ENCODE measurements around the gene FBXO47. TPM values are rescaled to one million over a fixed set of nuclear protein-coding genes. Genes with fewer than 3 reads are reported as not detected.

The FBXO47 gene, protein sequence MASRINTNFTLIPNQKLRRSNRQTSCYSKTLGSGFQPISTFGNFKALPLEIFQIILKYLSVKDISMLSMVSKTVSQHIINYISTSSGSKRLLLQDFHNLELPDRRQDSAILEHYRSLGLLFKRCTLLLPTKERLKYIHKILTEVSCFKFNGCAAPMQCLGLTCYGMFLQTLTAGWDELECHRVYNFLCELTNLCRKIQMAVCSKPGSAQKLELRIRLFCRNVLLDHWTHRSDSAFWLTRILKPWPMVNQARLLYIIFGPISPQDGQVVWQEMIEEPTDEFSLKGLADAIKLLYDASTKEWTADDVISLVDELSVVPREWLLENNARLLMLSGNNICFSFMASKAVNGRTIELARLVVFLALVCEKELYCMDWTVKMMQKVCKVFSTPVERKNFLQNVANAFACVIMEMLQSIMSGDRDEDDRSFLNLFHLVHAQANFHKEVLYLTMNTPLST
- total RNA-seq = not detected

DNA sequence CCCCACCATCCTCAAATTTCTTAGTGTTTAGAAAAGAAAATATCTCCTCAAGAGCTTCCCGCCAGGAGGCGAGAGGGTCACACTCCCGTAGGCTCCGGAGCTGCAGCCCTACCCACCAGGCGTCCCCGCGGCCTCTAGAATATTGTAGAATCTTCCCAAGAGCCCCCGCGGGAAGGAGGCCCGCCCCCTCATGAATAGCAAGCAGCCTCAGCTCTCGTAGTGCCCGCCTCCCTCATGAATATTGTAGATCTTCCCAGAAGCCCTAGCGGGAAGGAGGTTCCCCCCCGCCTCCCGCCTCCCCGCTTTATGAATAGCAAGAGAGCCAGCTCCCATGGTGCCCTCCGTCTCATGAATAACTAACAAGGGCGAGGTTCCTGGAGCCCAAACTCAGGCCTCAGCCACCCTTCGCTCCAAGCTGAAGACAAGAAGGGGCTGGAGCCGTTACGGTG, at the start of gene FBXO47:
Gene FBXO47, minus strand, starts transcription at position 114 of the 449 bp plus-strand sequence. CDS start 4,378 bp downstream, outside the sequence.
- peak; percentile 99 for ATAC-seq
- 6 to 7% methylated on average over 14 to 20 of the region's 21 CpGs for WGBS, 2 donors
- Histone ChIP-seq H3K27me3 (no peaks in the 10 kb centered on the region), H3K36me3 (replicated peaks in 1 of 2; ENCODE audit: insufficient read depth in 1 of 2, low read depth in 2 of 2) (no peaks in the 10 kb centered on the region), H3K27ac (peak within 1 kb of the TSS in 3 of 4 donors; percentile 39 to 59 (median 41)), H3K4me3 (no peak within 1 kb of the TSS), H3K9me3 (no peaks in the 10 kb centered on the region), H3K4me1 (peaks cover 13% of the 10 kb centered on the region)
- TF ChIP-seq, protein P1, sequence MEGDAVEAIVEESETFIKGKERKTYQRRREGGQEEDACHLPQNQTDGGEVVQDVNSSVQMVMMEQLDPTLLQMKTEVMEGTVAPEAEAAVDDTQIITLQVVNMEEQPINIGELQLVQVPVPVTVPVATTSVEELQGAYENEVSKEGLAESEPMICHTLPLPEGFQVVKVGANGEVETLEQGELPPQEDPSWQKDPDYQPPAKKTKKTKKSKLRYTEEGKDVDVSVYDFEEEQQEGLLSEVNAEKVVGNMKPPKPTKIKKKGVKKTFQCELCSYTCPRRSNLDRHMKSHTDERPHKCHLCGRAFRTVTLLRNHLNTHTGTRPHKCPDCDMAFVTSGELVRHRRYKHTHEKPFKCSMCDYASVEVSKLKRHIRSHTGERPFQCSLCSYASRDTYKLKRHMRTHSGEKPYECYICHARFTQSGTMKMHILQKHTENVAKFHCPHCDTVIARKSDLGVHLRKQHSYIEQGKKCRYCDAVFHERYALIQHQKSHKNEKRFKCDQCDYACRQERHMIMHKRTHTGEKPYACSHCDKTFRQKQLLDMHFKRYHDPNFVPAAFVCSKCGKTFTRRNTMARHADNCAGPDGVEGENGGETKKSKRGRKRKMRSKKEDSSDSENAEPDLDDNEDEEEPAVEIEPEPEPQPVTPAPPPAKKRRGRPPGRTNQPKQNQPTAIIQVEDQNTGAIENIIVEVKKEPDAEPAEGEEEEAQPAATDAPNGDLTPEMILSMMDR (IDR thresholded peaks at IDR 0.05) = peak in 3 of 7 experiments; percentile 20 to 33 (median 31)
- TF ChIP-seq POLR2A (IDR thresholded peaks at IDR 0.05) = peak in 2 of 3 donors; percentile 65 to 70
- DNase-seq = peak; percentile 91 to 97 (median 94)
- intact Hi-C loops (cut with DNase I) = no loop called here

DNA sequence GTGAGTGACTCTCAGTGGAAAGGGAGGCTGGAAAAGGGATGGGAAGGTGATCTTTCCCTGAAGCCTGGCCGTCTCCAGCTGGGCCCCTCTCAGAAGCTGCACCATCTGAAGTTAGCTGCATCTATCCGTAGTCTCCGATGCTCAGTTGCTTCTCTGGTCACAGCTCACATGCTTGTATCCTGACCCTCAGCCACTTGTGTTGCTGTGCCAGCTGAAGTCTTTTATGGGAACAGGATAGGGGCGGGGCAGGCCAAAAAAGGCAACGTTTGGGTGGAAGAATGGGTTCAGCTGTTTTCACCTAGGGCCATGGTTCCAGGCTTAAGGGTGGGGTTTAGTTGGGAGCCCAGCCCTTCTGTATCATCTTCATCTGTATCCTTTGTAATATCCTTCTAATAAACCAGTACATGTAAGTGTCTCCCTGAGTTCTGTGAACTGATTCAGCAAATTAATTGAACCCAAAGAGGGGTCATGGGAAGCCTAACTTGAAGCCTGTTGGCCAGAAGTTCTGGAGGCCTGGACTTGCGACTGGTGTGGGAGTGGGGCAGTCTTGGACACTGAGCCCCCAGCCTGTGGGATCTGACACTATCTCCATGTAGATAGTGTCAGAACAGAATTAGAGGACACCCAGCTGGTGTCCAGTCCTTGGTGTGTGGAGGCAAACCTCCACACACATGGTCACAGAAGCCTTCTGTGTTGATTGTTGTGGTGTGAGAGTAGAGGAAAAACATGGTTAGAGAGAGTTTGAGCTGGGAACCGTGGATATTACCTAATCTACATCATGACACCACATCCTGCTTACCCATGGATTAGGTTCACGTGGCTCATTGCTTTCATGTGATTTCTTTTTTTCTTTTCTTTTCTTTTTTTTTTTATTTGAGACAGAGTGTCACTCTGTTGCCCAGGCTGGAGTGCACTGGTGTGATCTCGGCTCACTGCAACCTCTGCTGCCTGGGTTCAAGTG, 49.3 kb upstream of the FBXO47 start:
- TF ChIP-seq, protein P1 (IDR thresholded peaks at IDR 0.05) = no peak
- no peak for TF ChIP-seq POLR2A (IDR thresholded peaks at IDR 0.05)
- intact Hi-C loops (cut with DNase I) = no loop called here
- Histone ChIP-seq H3K4me3 (no peak overlapping the region), H3K9me3 (no peaks in the 10 kb centered on the region), H3K4me1 (no peaks in the 10 kb centered on the region), H3K36me3 (replicated peaks in 1 of 2; ENCODE audit: insufficient read depth in 1 of 2, low read depth in 2 of 2) (no peaks in the 10 kb centered on the region), H3K27me3 (no peaks in the 10 kb centered on the region), H3K27ac (no peak overlapping the region)
- ATAC-seq = no peak
- DNase-seq = no peak
- 69% methylated on average over 9 of the region's 9 CpGs for WGBS, 2 donors

DNA sequence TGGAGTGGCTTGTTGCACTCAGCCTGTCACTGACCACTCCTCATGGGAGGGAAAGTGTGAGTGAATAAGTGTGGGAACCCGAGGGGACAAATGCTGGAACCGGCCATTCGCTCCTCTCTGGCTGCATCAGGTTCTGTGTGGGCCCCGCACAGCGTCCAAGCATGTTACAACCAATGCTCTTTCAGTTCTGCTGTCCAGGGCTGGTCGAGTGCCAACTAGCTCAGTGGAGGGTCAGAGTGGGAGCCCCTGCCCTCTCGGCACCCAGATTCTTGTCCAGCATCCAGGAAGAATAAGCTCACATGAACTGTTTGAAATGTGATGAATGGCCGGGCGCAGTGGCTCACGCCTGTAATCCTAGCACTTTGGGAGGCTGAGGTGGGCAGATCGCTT, 48.3 kb upstream of the FBXO47 start:
- ATAC-seq (no peak), DNase-seq (no peak)
- Histone ChIP-seq H3K27me3 (no peaks in the 10 kb centered on the region), H3K27ac (no peak overlapping the region), H3K4me1 (no peaks in the 10 kb centered on the region), H3K36me3 (replicated peaks in 1 of 2; ENCODE audit: insufficient read depth in 1 of 2, low read depth in 2 of 2) (no peaks in the 10 kb centered on the region), H3K9me3 (no peaks in the 10 kb centered on the region), H3K4me3 (no peak overlapping the region)
- intact Hi-C loops (cut with DNase I) = no loop called here
- TF ChIP-seq, protein P1 (IDR thresholded peaks at IDR 0.05) = no peak
- no peak for TF ChIP-seq POLR2A (IDR thresholded peaks at IDR 0.05)
- WGBS, 2 donors = 85 to 86% methylated on average over 6 to 11 of the region's 11 CpGs

DNA sequence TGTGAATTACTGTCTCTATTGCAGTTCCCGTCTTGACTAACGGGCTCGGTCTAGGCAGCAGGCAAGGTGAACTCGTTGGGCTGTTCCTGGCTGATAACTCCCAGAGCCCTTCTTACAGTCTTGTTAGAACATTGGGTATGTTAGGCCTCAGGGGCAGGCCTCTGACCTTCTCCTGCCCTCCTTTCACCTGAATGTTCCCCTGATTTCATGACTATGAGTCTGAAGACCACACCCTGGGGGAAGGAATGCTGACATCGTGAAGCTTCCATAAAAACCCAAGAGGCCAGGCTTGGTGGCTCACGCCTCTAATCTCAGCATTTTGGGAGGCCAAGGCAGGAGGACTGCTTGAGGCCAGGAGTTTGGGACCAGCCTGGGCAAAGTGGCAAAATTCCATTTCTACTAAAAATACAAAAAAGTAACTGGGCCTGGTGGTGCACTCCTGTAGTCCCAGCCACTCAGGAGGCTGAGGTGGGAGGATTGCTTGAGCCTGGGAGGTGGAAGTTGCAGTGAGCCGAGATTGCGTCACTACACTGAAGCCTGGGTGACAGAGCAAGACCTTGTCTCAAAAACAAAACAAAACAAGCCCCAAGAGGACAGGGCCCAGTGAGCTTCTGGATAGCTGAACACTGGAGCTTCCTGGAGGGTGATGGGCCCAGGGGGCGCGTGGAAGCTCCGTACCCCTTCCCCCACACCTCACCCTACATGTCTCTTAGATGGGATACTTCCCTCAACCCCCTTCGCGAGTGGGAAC, 47.8 kb upstream of the FBXO47 start:
- no peaks in the 10 kb centered on the region for H3K27me3 ChIP-seq
- TF ChIP-seq, protein P1 (IDR thresholded peaks at IDR 0.05) = no peak
- TF ChIP-seq POLR2A (IDR thresholded peaks at IDR 0.05) = no peak
- ATAC-seq (no peak), DNase-seq (peak in 1 of 4 donors; percentile 32)
- no peaks in the 10 kb centered on the region for H3K4me1 ChIP-seq
- no peaks in the 10 kb centered on the region for H3K9me3 ChIP-seq
- H3K36me3 ChIP-seq (replicated peaks in 1 of 2; ENCODE audit: insufficient read depth in 1 of 2, low read depth in 2 of 2) = no peaks in the 10 kb centered on the region
- H3K27ac ChIP-seq = peak overlapping the region in 1 of 4 donors; percentile 2
- H3K4me3 ChIP-seq = no peak overlapping the region
- WGBS, 2 donors = 79 to 89% methylated on average over 12 to 13 of the region's 13 CpGs
- intact Hi-C loops (cut with DNase I) = no loop called here

Measured in body of pancreas (tissue), 4 donors.